Endothelial cell of umbilical vein (primary cell): ENCODE measurements around the gene ANP32B. TPM values are rescaled to one million over a fixed set of nuclear protein-coding genes. Genes with fewer than 3 reads are reported as not detected.
A peak's percentile ranks its signal among the peaks of the same experiment; 100 is the strongest.

Experiments
- BruUV-seq: library from RNA; stranded (reverse); fragments of 400-500 nt; replicated peaks from 2 replicates; lab custom pipeline; 2021; lab: Mats Ljungman, UMichigan
- CTCF ChIA-PET: fragments of 300-600, 350-600 bp; sonication (Branson Sonifier 250); formaldehyde crosslinking; loops from one replicate; lab custom pipeline; 2021; ENCODE audit warnings: antibody characterized with exemption, inconsistent platforms; lab: Charles Lee
- POLR2A ChIA-PET: fragments of 300-600, 350-600 bp; sonication (Branson Sonifier 250); formaldehyde crosslinking; loops from one replicate; lab custom pipeline; 2021; ENCODE audit warnings: antibody characterized with exemption, inconsistent platforms; lab: Charles Lee
- DNase-seq: peaks from one replicate; pipeline ENCODE4 v3.0.0-alpha.2; 2011; ENCODE audit warnings: low read depth, low spot score
- FAIRE-seq: peaks from 2 replicates; lab custom pipeline; 2011; peaks lifted over from hg19 to GRCh38; lab: Jason Lieb, UNC
- H2AFZ ChIP-seq: 2 replicates; pipeline ENCODE4 v1.6.0; 2012; ENCODE audit warnings: low read depth, low read length, control low read depth, inconsistent platforms
- H3K27ac ChIP-seq: 2 replicates; pipeline ENCODE4 v1.5.1; 2011; ENCODE audit warnings: low read depth, mild to moderate bottlenecking, control low read depth, low read length, moderate library complexity; ENCODE audit not compliant: insufficient read depth
- H3K27me3 ChIP-seq, 2 experiments: 2 replicates each; pipeline versions ENCODE4 v1.6.0 to v1.6.1; 2011; ENCODE audit warnings: low read length in 2 of 2, mixed read lengths in 1 of 2; ENCODE audit not compliant: control insufficient read depth in 2 of 2, insufficient read depth in 2 of 2
- H3K36me3 ChIP-seq, 2 experiments: 2 replicates in 1 of 2; 3 replicates in 1 of 2; pipeline ENCODE4 v1.5.1; 2011; ENCODE audit warnings: low read length in 2 of 2, mild to moderate bottlenecking in 1 of 2, moderate library complexity in 1 of 2; ENCODE audit not compliant: control insufficient read depth in 2 of 2, insufficient read depth in 2 of 2; ENCODE audit errors: extremely low read depth in 1 of 2
- H3K4me1 ChIP-seq: 3 replicates; pipeline ENCODE4 v1.5.1; 2011; ENCODE audit warnings: mild to moderate bottlenecking, low read length; ENCODE audit not compliant: control insufficient read depth, insufficient read depth; ENCODE audit errors: extremely low read depth
- H3K4me2 ChIP-seq: 2 replicates; pipeline ENCODE4 v1.6.1; 2011; ENCODE audit warnings: low read length, control low read depth, mixed read lengths; ENCODE audit not compliant: insufficient read depth
- H3K4me3 ChIP-seq, 3 experiments: fragments of 200-600 bp in 1 of 3; sonication (generic), shearing (Covaris generic) in 1 of 3; replicated peaks in 1 of 3; 2 replicates each; pipeline ENCODE4 v1.5.1; 2011 to 2016; ENCODE audit warnings: control low read depth in 3 of 3, low read length in 3 of 3, mild to moderate bottlenecking in 2 of 3, inconsistent platforms in 1 of 3, low read depth in 1 of 3, moderate library complexity in 1 of 3; ENCODE audit not compliant: insufficient read depth in 1 of 3
- H3K79me2 ChIP-seq: 2 replicates; pipeline ENCODE4 v1.6.0; 2012; ENCODE audit warnings: low read length, inconsistent platforms; ENCODE audit not compliant: control insufficient read depth, insufficient read depth
- H3K9ac ChIP-seq: replicated peaks from 2 replicates; pipeline ENCODE3; 2011; ENCODE audit warnings: low read length, control low read depth; ENCODE audit not compliant: insufficient read depth; ENCODE audit errors: extremely low read depth
- H3K9me1 ChIP-seq: replicated peaks from 3 replicates; pipeline ENCODE4 v1.6.0; 2011; ENCODE audit warnings: mild to moderate bottlenecking, low read length; ENCODE audit not compliant: control insufficient read depth, insufficient read depth; ENCODE audit errors: extremely low read depth
- H3K9me3 ChIP-seq: replicated peaks from 2 replicates; pipeline ENCODE4 v1.5.1; 2012; ENCODE audit warnings: low read length, inconsistent platforms; ENCODE audit not compliant: control insufficient read depth, insufficient read depth
- H4K20me1 ChIP-seq: replicated peaks from 2 replicates; pipeline ENCODE3; 2011; ENCODE audit warnings: mild to moderate bottlenecking, low read length; ENCODE audit not compliant: control insufficient read depth, insufficient read depth; ENCODE audit errors: extremely low read depth
- CTCF ChIP-seq, 2 donors: IDR thresholded peaks; 1 replicate in 1 of 2; 2 replicates in 1 of 2; pipeline ENCODE4 v1.5.1; 2011; ENCODE audit warnings: low read length in 2 of 2, mild to moderate bottlenecking in 2 of 2, moderate library complexity in 2 of 2, control low read depth in 1 of 2, inconsistent platforms in 1 of 2, low read depth in 1 of 2; ENCODE audit not compliant: insufficient read depth in 1 of 2; ENCODE audit errors: extremely low read depth in 1 of 2
- FOS ChIP-seq: IDR thresholded peaks from 2 replicates; pipeline ENCODE4 v1.6.1; 2011; ENCODE audit warnings: mild to moderate bottlenecking, low read length, moderate library complexity, borderline replicate concordance; ENCODE audit not compliant: insufficient read depth
- JUN ChIP-seq: IDR thresholded peaks from 2 replicates; pipeline ENCODE4 v1.6.1; 2011; ENCODE audit warnings: borderline replicate concordance, low read depth; ENCODE audit not compliant: insufficient read length, insufficient read depth
- MYC ChIP-seq: IDR thresholded peaks from one replicate; pipeline ENCODE4 v1.6.1; 2011; ENCODE audit warnings: mild to moderate bottlenecking, low read depth, low read length
- POLR2A ChIP-seq: IDR thresholded peaks from 2 replicates; pipeline ENCODE4 v1.6.1; 2012; ENCODE audit warnings: low read depth, mild to moderate bottlenecking, control low read depth, low read length
- POLR2AphosphoS5 ChIP-seq: IDR thresholded peaks from 2 replicates; pipeline ENCODE4 v1.6.1; 2012; ENCODE audit warnings: low read depth, mild to moderate bottlenecking, control low read depth, low read length, moderate library complexity; ENCODE audit not compliant: insufficient read depth
- dilution Hi-C: fragments of 300-500 bp; cut with MboI; formaldehyde crosslinking; loops from one replicate; pipeline ENCODE4 v1.15.0; 2019; ENCODE audit warnings: low sequenced_read_pairs; ENCODE audit not compliant: extremely low pct_ligation_motif_present
- intact Hi-C: fragments of 100-400 bp; cut with micrococcal nuclease; formaldehyde crosslinking; loops from one replicate; pipeline ENCODE4 v1.10.0; 2022
- polyA plus RNA-seq, 4 experiments: library from polyadenylated mRNA; depleted of rRNA in 3 of 4; stranded (reverse) in 3 of 4; unstranded in 1 of 4; fragments of >200 nt; gene quantifications; 2 replicates each; pipeline versions ENCODE4 v1.2.1 to v1.2.3, GENCODE V29; 2011 to 2012; ENCODE audit warnings: missing spikeins in 1 of 4
- total RNA-seq: library from RNA; stranded (reverse); gene quantifications from 2 replicates; pipeline ENCODE4 v1.2.3, GENCODE V29; 2021

Gene ANP32B
- total and polyA plus RNA-seq, 2 donors (not counting 3 experiments of a cell fraction or from before 2014, with no cell fraction given): 13.9 to 173 TPM

GRCh38 chr9:98057138-98057799, 74.1 kb downstream of the ANP32B start:
- intact Hi-C loops (loop anchor here (1.0 kb wide), 1 partner anchor 62 kb away; the partner anchor contains the start of gene TRIM14), dilution Hi-C loops (no loop called here)
- Histone ChIP-seq H3K36me3 (peaks cover 4 to 9% of the 10 kb centered on the region in 2 experiments), H3K4me3 (peak overlapping the region; percentile 60 to 91 (median 69)), H4K20me1 (no peaks in the 10 kb centered on the region), H3K79me2 (peaks cover 38% of the 10 kb centered on the region), H3K27me3 (no peaks in the 10 kb centered on the region), H3K9ac (peak overlapping the region; percentile 86), H2AFZ (peak overlapping the region; percentile 13), H3K9me3 (no peaks in the 10 kb centered on the region), H3K9me1 (no peaks in the 10 kb centered on the region), H3K4me2 (peak overlapping the region; percentile 70), H3K4me1 (peaks cover 15% of the 10 kb centered on the region), H3K27ac (peak overlapping the region; percentile 59)
- TF ChIP-seq JUN (no peak), POLR2AphosphoS5 (no peak), POLR2A (no peak), MYC (no peak), FOS (no peak), CTCF (IDR thresholded peaks at IDR 0.05; ENCODE audit: extremely low read depth in 1 of 2, insufficient read depth in 1 of 2, low read depth in 1 of 2, low read length in 2 of 2) (no peak)
- DNase-seq (peak; percentile 46), FAIRE-seq (peak; percentile 70)
- ChIA-PET POLR2A (interaction anchor here (0.6 to 1.6 kb wide), 5 partner anchors 8 to 74 kb away, joined by 3 to 9 read pairs (median 4); partner anchors contain the start of gene ANP32B), CTCF (interaction anchor here (0.5 to 3.5 kb wide), 9 partner anchors 17 to 200 kb away, joined by 3 to 21 read pairs (median 3); partner anchors contain the start of genes ANP32B and TRMO)
- BruUV-seq: TSS peak; percentile 42
